ENCODE results near the gene PPP1R13B. TPM values are rescaled to one million over a fixed set of nuclear protein-coding genes. Genes with fewer than 3 reads are reported as not detected.

The PPP1R13B gene
- total RNA-seq, 1 experiment from 2014 or later, result 19.0 TPM

GRCh38 chr14:103710771-103711377 lies 136.5 kb downstream of the PPP1R13B start:
- Histone ChIP-seq H3K36me3 (ENCODE audit: control insufficient read depth, insufficient read depth, low read length) (no peaks in the 10 kb centered on the region), H3K4me1 (ENCODE audit: control insufficient read depth, insufficient read depth, low read length) (peaks cover 7% of the 10 kb centered on the region; the same call in 1 of the 2 replicates), H3K9me3 (ENCODE audit: control insufficient read depth, insufficient read depth, low read depth, low read length) (no peaks in the 10 kb centered on the region), H3K27ac (ENCODE audit: low read length) (no peak overlapping the region), H3K27me3 (ENCODE audit: control insufficient read depth, insufficient read depth, low read length) (no peaks in the 10 kb centered on the region), H3K4me3 (ENCODE audit: low read depth in 2 of 2, low read length in 2 of 2) (no peak overlapping the region)
- BruUV-seq (replicated peaks), result no TSS peak
- DNase-seq (ENCODE audit: low read depth, low spot score) (no peak), ATAC-seq (no peak)
- intact Hi-C loops (cut with micrococcal nuclease; ENCODE audit: unreplicated experiment), result no loop called here
- POLR2A ChIA-PET, result interaction anchor here (0.5 kb wide), 1 partner anchor 109 kb away, joined by 4 read pairs; no protein-coding TSS in a partner anchor
- in situ Hi-C loops (cut with HindIII; ENCODE audit: low pct_unique_long_range_greater_than_20kb, low sequenced_read_pairs), result no loop called here
- CTCF ChIA-PET, result no interaction called here
- TF ChIP-seq POLR2AphosphoS5 (IDR thresholded peaks at IDR 0.05; ENCODE audit: low read depth, low read length) (no peak), TCF7L2 (IDR thresholded peaks at IDR 0.05; ENCODE audit: low read depth, low read length) (no peak), SIN3A (IDR thresholded peaks at IDR 0.05; ENCODE audit: borderline replicate concordance, insufficient read depth, low read depth, low read length) (no peak), CTCF (IDR thresholded peaks at IDR 0.05) (no peak), REST (IDR thresholded peaks at IDR 0.05; ENCODE audit: insufficient read depth in 1 of 2, low read depth in 2 of 2, low read length in 1 of 2) (no peak)

- ATAC-seq (no peak), DNase-seq (ENCODE audit: low read depth, low spot score) (no peak)
- in situ Hi-C loops (cut with HindIII; ENCODE audit: low pct_unique_long_range_greater_than_20kb, low sequenced_read_pairs) (no loop called here), intact Hi-C loops (cut with micrococcal nuclease; ENCODE audit: unreplicated experiment) (no loop called here)
- Histone ChIP-seq H3K27ac (ENCODE audit: low read length) (no peak overlapping the region), H3K4me1 (ENCODE audit: control insufficient read depth, insufficient read depth, low read length) (peaks cover 7% of the 10 kb centered on the region; the same call in 1 of the 2 replicates), H3K27me3 (ENCODE audit: control insufficient read depth, insufficient read depth, low read length) (no peaks in the 10 kb centered on the region), H3K4me3 (ENCODE audit: low read depth in 2 of 2, low read length in 2 of 2) (no peak overlapping the region), H3K9me3 (ENCODE audit: control insufficient read depth, insufficient read depth, low read depth, low read length) (no peaks in the 10 kb centered on the region), H3K36me3 (ENCODE audit: control insufficient read depth, insufficient read depth, low read length) (no peaks in the 10 kb centered on the region)
- ChIA-PET CTCF (interaction anchor here (0.6 kb wide), 1 partner anchor 136 kb away, joined by 3 read pairs; no protein-coding TSS in a partner anchor), POLR2A (no interaction called here)
- no peak for TF ChIP-seq CTCF (IDR thresholded peaks at IDR 0.05)
- no peak for TF ChIP-seq SIN3A (IDR thresholded peaks at IDR 0.05; ENCODE audit: borderline replicate concordance, insufficient read depth, low read depth, low read length)
- no peak for TF ChIP-seq REST (IDR thresholded peaks at IDR 0.05; ENCODE audit: insufficient read depth in 1 of 2, low read depth in 2 of 2, low read length in 1 of 2)
- TF ChIP-seq TCF7L2 (IDR thresholded peaks at IDR 0.05; ENCODE audit: low read depth, low read length), result no peak
- no peak for TF ChIP-seq POLR2AphosphoS5 (IDR thresholded peaks at IDR 0.05; ENCODE audit: low read depth, low read length)
- no TSS peak for BruUV-seq (replicated peaks)
These were observed 137.6 kb downstream of the PPP1R13B start for GRCh38 chr14:103709814-103710213.
